ENCODE measurements around the gene SMYD3. TPM values are rescaled to one million over a fixed set of nuclear protein-coding genes. Genes with fewer than 3 reads are reported as not detected.
"Not testable (repeated sequence)": the region's sequence is repeated elsewhere in the genome, so short reads cannot be mapped to it uniquely, and the experiment has no call there.

The SMYD3 gene
- total RNA-seq, 1 donor from 2014 or later = 34.9 TPM

GRCh38 chr1:245748646-245749045 is 758.4 kb downstream of the SMYD3 start:
- Mint-ChIP-seq H3K27ac (no peak overlapping the region), H3K27me3 (ENCODE audit: low read depth) (no peaks in the 10 kb centered on the region), H3K4me1 (peaks cover 28% of the 10 kb centered on the region), H3K9me3 (peaks cover 26% of the 10 kb centered on the region), H3K4me3 (no peak overlapping the region), H3K36me3 (peaks cover 15% of the 10 kb centered on the region)
- no peak for TF ChIP-seq CTCF (IDR thresholded peaks at IDR 0.05; ENCODE audit: unreplicated experiment)
- DNase-seq (ENCODE audit: low spot score in 2 of 2, unreplicated experiment in 2 of 2) = no peak

DNA sequence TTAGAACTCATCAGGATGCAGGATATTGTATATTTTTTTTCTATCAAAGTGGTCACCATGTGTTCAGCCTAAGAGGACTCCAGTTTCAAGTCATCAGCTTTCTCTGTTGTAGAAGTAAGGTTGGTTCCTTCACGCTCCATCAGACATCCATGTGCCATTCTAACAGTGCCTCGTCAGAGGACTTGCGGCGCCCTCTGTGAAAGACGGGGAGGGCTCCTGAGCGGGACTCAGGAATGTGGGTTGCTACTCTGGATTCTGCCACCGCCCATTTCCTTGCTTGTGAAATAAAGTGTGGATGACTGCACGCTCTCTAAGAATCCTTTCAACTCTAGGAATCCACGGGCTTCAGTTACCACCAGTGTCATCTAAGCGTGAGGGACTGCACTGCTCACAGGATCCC is 758.8 kb downstream of the SMYD3 start:
- peaks cover 15% of the 10 kb centered on the region for H3K36me3 Mint-ChIP-seq
- H3K4me1 Mint-ChIP-seq = peaks cover 29% of the 10 kb centered on the region
- TF ChIP-seq CTCF (IDR thresholded peaks at IDR 0.05; ENCODE audit: unreplicated experiment) = no peak
- H3K27ac Mint-ChIP-seq = no peak overlapping the region
- DNase-seq (ENCODE audit: low spot score in 2 of 2, unreplicated experiment in 2 of 2) = no peak
- H3K9me3 Mint-ChIP-seq = peaks cover 26% of the 10 kb centered on the region
- H3K27me3 Mint-ChIP-seq (ENCODE audit: low read depth) = no peaks in the 10 kb centered on the region
- no peak overlapping the region for H3K4me3 Mint-ChIP-seq

GRCh38 chr1:245742896-245743295 is 764.2 kb downstream of the SMYD3 start:
- no peak for TF ChIP-seq CTCF (IDR thresholded peaks at IDR 0.05; ENCODE audit: unreplicated experiment)
- H3K4me3 Mint-ChIP-seq = no peak overlapping the region
- H3K27me3 Mint-ChIP-seq (ENCODE audit: low read depth) = no peaks in the 10 kb centered on the region
- no peak overlapping the region for H3K27ac Mint-ChIP-seq
- H3K36me3 Mint-ChIP-seq = peaks cover 15% of the 10 kb centered on the region
- H3K9me3 Mint-ChIP-seq = peaks cover 29% of the 10 kb centered on the region
- H3K4me1 Mint-ChIP-seq = peaks cover 15% of the 10 kb centered on the region
- DNase-seq (ENCODE audit: low spot score in 2 of 2, unreplicated experiment in 2 of 2) = no peak

- not testable (repeated sequence) for H3K4me3 Mint-ChIP-seq; H3K27me3 Mint-ChIP-seq (ENCODE audit: low read depth); DNase-seq (ENCODE audit: low spot score in 2 of 2, unreplicated experiment in 2 of 2); H3K36me3 Mint-ChIP-seq; H3K27ac Mint-ChIP-seq
- Mint-ChIP-seq H3K4me1 (peaks cover 15% of the 10 kb centered on the region), H3K9me3 (peaks cover 20% of the 10 kb centered on the region)
Measured at GRCh38 chr1:245740336-245740735, 766.7 kb downstream of the SMYD3 start.

GRCh38 chr1:245730801-245731200 is 776.3 kb downstream of the SMYD3 start:
- TF ChIP-seq CTCF (IDR thresholded peaks at IDR 0.05; ENCODE audit: unreplicated experiment) = no peak
- H3K27ac Mint-ChIP-seq = no peak overlapping the region
- no peaks in the 10 kb centered on the region for H3K27me3 Mint-ChIP-seq (ENCODE audit: low read depth)
- no peak overlapping the region for H3K4me3 Mint-ChIP-seq
- peaks cover 43% of the 10 kb centered on the region for H3K36me3 Mint-ChIP-seq
- peaks cover 79% of the 10 kb centered on the region for H3K9me3 Mint-ChIP-seq
- DNase-seq (ENCODE audit: low spot score in 2 of 2, unreplicated experiment in 2 of 2) = no peak
- H3K4me1 Mint-ChIP-seq = no peaks in the 10 kb centered on the region

DNA sequence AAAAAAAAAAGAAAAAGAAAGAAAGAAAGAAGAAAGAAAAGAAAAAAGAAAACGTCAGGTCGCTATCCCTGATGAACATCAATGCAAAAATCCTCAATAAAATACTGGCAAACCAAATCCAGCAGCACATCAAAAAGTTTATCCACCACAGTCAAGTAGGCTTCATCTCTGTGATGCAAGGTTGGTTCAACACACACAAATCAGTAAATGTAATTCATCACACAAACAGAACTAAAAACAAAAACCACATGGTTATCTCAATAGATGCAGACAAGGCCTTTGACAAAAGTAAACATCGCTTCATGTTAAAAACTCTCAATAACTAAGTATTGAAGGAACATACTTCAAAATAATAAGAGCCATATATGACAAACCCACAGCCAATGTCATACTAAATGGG is 779.0 kb downstream of the SMYD3 start:
- H3K27ac Mint-ChIP-seq; H3K27me3 Mint-ChIP-seq (ENCODE audit: low read depth); H3K4me3 Mint-ChIP-seq; H3K4me1 Mint-ChIP-seq; DNase-seq (ENCODE audit: low spot score in 2 of 2, unreplicated experiment in 2 of 2): not testable (repeated sequence)
- Mint-ChIP-seq H3K9me3 (peaks cover 75% of the 10 kb centered on the region), H3K36me3 (peaks cover 46% of the 10 kb centered on the region)

DNA sequence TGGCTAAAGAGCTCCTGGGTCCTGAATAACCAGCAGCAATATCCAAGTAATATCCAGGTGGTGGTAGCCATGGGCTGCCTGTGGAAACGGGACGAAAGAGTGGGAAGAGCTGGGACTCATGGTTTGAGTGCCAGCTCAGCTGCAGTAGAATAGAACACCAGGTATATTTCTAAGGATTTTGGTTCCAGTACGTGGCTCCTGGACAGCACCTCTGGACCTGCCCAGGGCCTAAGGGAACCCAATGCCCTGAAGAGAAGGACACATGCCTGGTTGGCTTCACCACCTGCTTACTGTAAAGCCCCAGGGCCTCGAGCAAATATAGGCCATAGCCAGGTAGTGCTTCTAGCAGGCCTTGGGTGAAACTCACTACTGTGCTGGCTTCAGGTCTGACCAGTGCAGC is 785.6 kb downstream of the SMYD3 start:
- Mint-ChIP-seq H3K4me3 (no peak overlapping the region), H3K27me3 (ENCODE audit: low read depth) (no peaks in the 10 kb centered on the region), H3K9me3 (peaks cover 19% of the 10 kb centered on the region), H3K36me3 (peaks cover 5% of the 10 kb centered on the region), H3K4me1 (no peaks in the 10 kb centered on the region), H3K27ac (no peak overlapping the region)
- DNase-seq (ENCODE audit: low spot score in 2 of 2, unreplicated experiment in 2 of 2) = no peak
- TF ChIP-seq CTCF (IDR thresholded peaks at IDR 0.05; ENCODE audit: unreplicated experiment) = no peak

Measured in mesothelial cell of epicardium (in vitro differentiated cells).